ENCODE measurements around the gene ARMC2.
"Not testable (repeated sequence)": the region's sequence is repeated elsewhere in the genome, so short reads cannot be mapped to it uniquely, and the experiment has no call there.

The ARMC2 gene

GRCh38 chr6:108922499-108922898 lies 74.3 kb downstream of the ARMC2 start:
- DNase-seq (ENCODE audit: low read depth): no peak
- TF ChIP-seq CTCF (IDR thresholded peaks at IDR 0.05; ENCODE audit: control insufficient read depth, extremely low read depth, insufficient read depth): no peak
- H3K4me3 ChIP-seq (ENCODE audit: low read depth, low read length): no peak overlapping the region

- no peak for DNase-seq (ENCODE audit: low read depth)
- no peak overlapping the region for H3K4me3 ChIP-seq (ENCODE audit: low read depth, low read length)
- TF ChIP-seq CTCF (IDR thresholded peaks at IDR 0.05; ENCODE audit: control insufficient read depth, extremely low read depth, insufficient read depth): no peak
Measured at GRCh38 chr6:108927927-108928326, 79.7 kb downstream of the ARMC2 start.

GRCh38 chr6:108928650-108929049 lies 80.4 kb downstream of the ARMC2 start:
- no peak for DNase-seq (ENCODE audit: low read depth)
- TF ChIP-seq CTCF (IDR thresholded peaks at IDR 0.05; ENCODE audit: control insufficient read depth, extremely low read depth, insufficient read depth): no peak
- no peak overlapping the region for H3K4me3 ChIP-seq (ENCODE audit: low read depth, low read length)

GRCh38 chr6:108931090-108931489 lies 82.9 kb downstream of the ARMC2 start:
- H3K4me3 ChIP-seq (ENCODE audit: low read depth, low read length); DNase-seq (ENCODE audit: low read depth): not testable (repeated sequence)

GRCh38 chr6:108937170-108937569 lies 88.9 kb downstream of the ARMC2 start:
- no peak for DNase-seq (ENCODE audit: low read depth)
- TF ChIP-seq CTCF (IDR thresholded peaks at IDR 0.05; ENCODE audit: control insufficient read depth, extremely low read depth, insufficient read depth): no peak

GRCh38 chr6:108940741-108941140 lies 92.5 kb downstream of the ARMC2 start:
- H3K4me3 ChIP-seq (ENCODE audit: low read depth, low read length): no peak overlapping the region
- no peak for TF ChIP-seq CTCF (IDR thresholded peaks at IDR 0.05; ENCODE audit: control insufficient read depth, extremely low read depth, insufficient read depth)
- DNase-seq (ENCODE audit: low read depth): no peak

More at GRCh38 chr6:108937170-108937569, 88.9 kb downstream of the ARMC2 start:
- H3K4me3 ChIP-seq (ENCODE audit: low read depth, low read length): no peak overlapping the region

- no peak for DNase-seq (ENCODE audit: low read depth)
- no peak overlapping the region for H3K4me3 ChIP-seq (ENCODE audit: low read depth, low read length)
- TF ChIP-seq CTCF (IDR thresholded peaks at IDR 0.05; ENCODE audit: control insufficient read depth, extremely low read depth, insufficient read depth): no peak
Measured at GRCh38 chr6:108941281-108941680, 93.1 kb downstream of the ARMC2 start.

All from LNCaP clone FGC (cell line).